HepG2 (cell line): Measurements from ENCODE around the gene SAMD9L. TPM values are rescaled to one million over a fixed set of nuclear protein-coding genes. Genes with fewer than 3 reads are reported as not detected.

Experiments used
- ATAC-seq: fragments of 200-7000 bp; cut with Tn5 transposase; 3 replicates; pipeline ENCODE4 v1.9.1; 2020; ENCODE audit warnings: mild to moderate bottlenecking, moderate library complexity
- BruUV-seq: library from RNA; stranded (reverse); fragments of 400-500 nt; replicated peaks from 2 replicates; lab custom pipeline; 2021; lab: Mats Ljungman, UMichigan
- CTCF ChIA-PET: fragments of 300-600 bp; formaldehyde crosslinking; extraction: SDS; loops from one replicate; lab custom pipeline; 2021; ENCODE audit warnings: low total read pairs, inconsistent platforms, low intra/inter-chr PET ratio; lab: Yijun Ruan, JAX
- POLR2A ChIA-PET: fragments of 350-600 bp; sonication (Branson Sonifier 250); formaldehyde crosslinking; loops from one replicate; lab custom pipeline; 2020; ENCODE audit warnings: antibody characterized with exemption, inconsistent platforms; lab: Yijun Ruan, JAX
- DNase-seq: peaks from one replicate; pipeline ENCODE4 v3.0.0-alpha.2; 2015; ENCODE audit warnings: low spot score
- FAIRE-seq: peaks from 3 replicates; lab custom pipeline; 2011; peaks lifted over from hg19 to GRCh38; lab: Jason Lieb, UNC
- H2AFZ ChIP-seq: one replicate; pipeline ENCODE4 v1.6.1; 2011; ENCODE audit warnings: low read length, inconsistent platforms
- H3K27ac ChIP-seq: fragments of 300-600 bp; 3 replicates; pipeline ENCODE4 v1.8.0; 2011; ENCODE audit warnings: mixed run types, mild to moderate bottlenecking, mixed read lengths, low read length, inconsistent platforms; ENCODE audit not compliant: insufficient read depth; ENCODE audit errors: extremely low read length
- H3K27me3 ChIP-seq, 2 experiments: fragments of 200-600 bp in 1 of 2; 2 replicates in 1 of 2; 3 replicates in 1 of 2; pipeline versions ENCODE4 v1.6.0 to v1.8.0; 2011; ENCODE audit warnings: low read length in 2 of 2, mild to moderate bottlenecking in 2 of 2, moderate library complexity in 2 of 2, inconsistent platforms in 1 of 2; ENCODE audit not compliant: insufficient read depth in 2 of 2, control insufficient read depth in 1 of 2
- H3K36me3 ChIP-seq, 2 experiments: fragments of 200-600 bp in 1 of 2; replicated peaks in 1 of 2; 2 replicates in 1 of 2; 3 replicates in 1 of 2; pipeline versions ENCODE4 v1.5.1 to v1.8.0; 2011; ENCODE audit warnings: low read length in 2 of 2, inconsistent platforms in 1 of 2; ENCODE audit not compliant: insufficient read depth in 2 of 2, control insufficient read depth in 1 of 2
- H3K4me1 ChIP-seq: 2 replicates; pipeline ENCODE4 v1.5.1; 2012; ENCODE audit warnings: low read length, inconsistent platforms; ENCODE audit not compliant: insufficient read depth
- H3K4me2 ChIP-seq: 2 replicates; pipeline ENCODE4 v1.6.0; 2011; ENCODE audit warnings: low read depth, low read length, inconsistent platforms
- H3K4me3 ChIP-seq, 3 experiments: fragments of 200-600 bp in 1 of 3; sonication (generic), shearing (Covaris generic) in 1 of 3; replicated peaks in 1 of 3; 2 replicates each; pipeline ENCODE4 v1.5.1; 2011 to 2016; ENCODE audit warnings: low read length in 3 of 3, inconsistent platforms in 2 of 3, low read depth in 2 of 3, mild to moderate bottlenecking in 2 of 3, control low read depth in 1 of 3, mixed read lengths in 1 of 3; ENCODE audit not compliant: insufficient read depth in 1 of 3
- H3K79me2 ChIP-seq: one replicate; pipeline ENCODE4 v1.6.1; 2011; ENCODE audit warnings: low read length, inconsistent platforms; ENCODE audit not compliant: insufficient read depth
- H3K9ac ChIP-seq: 2 replicates; pipeline ENCODE4 v1.6.0; 2011; ENCODE audit warnings: mild to moderate bottlenecking, low read depth, low read length, inconsistent platforms; ENCODE audit not compliant: insufficient read depth
- H3K9me3 ChIP-seq: 2 replicates; pipeline ENCODE4 v1.5.1; 2012; ENCODE audit warnings: mild to moderate bottlenecking, low read length
- H4K20me1 ChIP-seq: 2 replicates; pipeline ENCODE4 v1.6.0; 2011; ENCODE audit warnings: inconsistent platforms, mild to moderate bottlenecking, low read length, moderate library complexity; ENCODE audit not compliant: insufficient read depth
- ATF7 ChIP-seq, 2 experiments: fragments of 450-650 bp in 1 of 2; sonication (generic) in 1 of 2; formaldehyde crosslinking in 1 of 2; IDR thresholded peaks; 2 replicates each; pipeline versions ENCODE4 v1.4.0 to v1.6.1; 2016 to 2020; ENCODE audit warnings: antibody characterized with exemption in 1 of 2, mild to moderate bottlenecking in 1 of 2, missing genetic modification reagents in 1 of 2
- FOXO4 ChIP-seq: sonication (generic); formaldehyde crosslinking; conservative IDR thresholded peaks from 2 replicates; pipeline ENCODE4 v1.8.1; 2023; ENCODE audit warnings: missing genetic modification reagents
- MXD4 ChIP-seq: IDR thresholded peaks from 2 replicates; pipeline ENCODE4 v1.6.1; 2016; ENCODE audit warnings: mild to moderate bottlenecking, missing biosample characterization, missing genetic modification reagents
- RBM22 ChIP-seq: fragments of 200-400 bp; formaldehyde crosslinking; optimal IDR thresholded peaks from 2 replicates; pipeline ENCODE3; 2017; ENCODE audit warnings: mild to moderate bottlenecking, low read length, moderate library complexity
- SUZ12 ChIP-seq: fragments of 150-350 bp; IDR thresholded peaks from 2 replicates; pipeline ENCODE4 v1.6.1; 2014; ENCODE audit warnings: low read depth, low read length
- ZNF235 ChIP-seq: sonication (generic); formaldehyde crosslinking; IDR thresholded peaks from 2 replicates; pipeline ENCODE4 v1.8.1; 2023; ENCODE audit warnings: mild to moderate bottlenecking, missing genetic modification reagents, borderline replicate concordance
- WGBS: methylation state at CpG from one replicate; pipeline ENCODE4 v1.1.6; 2017; ENCODE audit warnings: low lambda C conversion rate; 5-methylcytosine and 5-hydroxymethylcytosine counted together
- in situ Hi-C: cut with HindIII; loops from 2 replicates; pipeline ENCODE4 v1.10.0; 2017; ENCODE audit warnings: low pct_unique_long_range_greater_than_20kb; ENCODE audit not compliant: extremely low pct_ligation_motif_present
- intact Hi-C: fragments of 100-400 bp; cut with micrococcal nuclease; formaldehyde crosslinking; loops from one replicate; pipeline ENCODE4 v1.10.0; 2022; ENCODE audit not compliant: unreplicated experiment
- polyA plus RNA-seq, 8 experiments: library from polyadenylated mRNA; depleted of rRNA in 3 of 8; stranded (reverse) in 7 of 8; unstranded in 1 of 8; fragments of >200 nt; fragmentation: Illumina TruSeq in 4 of 8; extraction: Trizol in 4 of 8; gene quantifications; 2 replicates each; pipeline versions ENCODE4 v1.2.1 to v1.2.3, GENCODE V29; 2011 to 2016; ENCODE audit warnings: low read depth in 4 of 8, missing spikeins in 1 of 8, mixed read lengths in 1 of 8; ENCODE audit not compliant: insufficient read depth in 1 of 8
- total RNA-seq, 5 experiments: library from RNA; depleted of rRNA; stranded (reverse); fragments of >200 nt; fragmentation: Illumina TruSeq; extraction: Trizol; gene quantifications; 2 replicates each; pipeline ENCODE4 v1.2.3, GENCODE V29; 2016; ENCODE audit warnings: low read depth in 1 of 5

Gene SAMD9L
- total and polyA plus RNA-seq, 2 of the 13 experiments (the other 11 are each of a cell fraction or from before 2014, with no cell fraction given), result not detected

GRCh38 chr7:93160410-93160809 lies 12.2 kb upstream of the SAMD9L start:
- H3K79me2 ChIP-seq, result no peaks in the 10 kb centered on the region
- H4K20me1 ChIP-seq, result no peaks in the 10 kb centered on the region
- H3K4me3 ChIP-seq, result no peak overlapping the region
- in situ Hi-C loops (no loop called here), intact Hi-C loops (no loop called here)
- H2AFZ ChIP-seq, result no peak overlapping the region
- no peaks in the 10 kb centered on the region for H3K9me3 ChIP-seq
- H3K4me2 ChIP-seq, result no peak overlapping the region
- H3K27ac ChIP-seq, result no peak overlapping the region
- FAIRE-seq, result no peak
- DNase-seq, result no peak
- no peak for ATAC-seq
- POLR2A ChIA-PET, result no interaction called here
- no TSS peak for BruUV-seq
- 0% methylated on average over 1 of the region's 1 CpG for WGBS
- H3K27me3 ChIP-seq, result no peaks in the 10 kb centered on the region; a peak in 1 of 5 replicates
- CTCF ChIA-PET, result no interaction called here
- H3K9ac ChIP-seq, result no peak overlapping the region
- H3K36me3 ChIP-seq, result no peaks in the 10 kb centered on the region
- TF ChIP-seq ZNF235 (CRISPR knock-in tag) (no peak), RBM22 (no peak), MXD4 (no peak), FOXO4 (CRISPR knock-in tag) (no peak)
- no peaks in the 10 kb centered on the region for H3K4me1 ChIP-seq

GRCh38 chr7:93159490-93159889 lies 11.3 kb upstream of the SAMD9L start:
- no peaks in the 10 kb centered on the region for H3K36me3 ChIP-seq
- H2AFZ ChIP-seq, result no peak overlapping the region
- TF ChIP-seq ATF7 (IDR thresholded peaks at IDR 0.05), result peak; percentile 82
- TF ChIP-seq ATF7 (CRISPR knock-in tag; IDR thresholded peaks at IDR 0.05), result no peak
- TF ChIP-seq SUZ12, result no peak
- H3K79me2 ChIP-seq, result no peaks in the 10 kb centered on the region
- H3K9me3 ChIP-seq, result no peaks in the 10 kb centered on the region
- DNase-seq, result no peak
- intact Hi-C loops (no loop called here), in situ Hi-C loops (no loop called here)
- no TSS peak for BruUV-seq
- no peak overlapping the region for H3K4me2 ChIP-seq
- no peak for FAIRE-seq
- ChIA-PET CTCF (no interaction called here), POLR2A (no interaction called here)
- 18% methylated on average over 3 of the region's 3 CpGs for WGBS
- H3K9ac ChIP-seq, result no peak overlapping the region
- no peak for ATAC-seq
- H3K4me3 ChIP-seq, result no peak overlapping the region
- H3K27ac ChIP-seq, result no peak overlapping the region
- H4K20me1 ChIP-seq, result no peaks in the 10 kb centered on the region
- no peaks in the 10 kb centered on the region for H3K4me1 ChIP-seq
- no peaks in the 10 kb centered on the region; a peak in 1 of 5 replicates for H3K27me3 ChIP-seq
